Keratinocyte (primary cell): ENCODE data around the gene HBZ. TPM values are rescaled to one million over a fixed set of nuclear protein-coding genes. Genes with fewer than 3 reads are reported as not detected.

Source experiments
- DNase-seq: peaks from one replicate; pipeline ENCODE4 v3.0.0-alpha.2; 2011; ENCODE audit warnings: low read depth, missing footprints, low spot score
- FAIRE-seq: peaks from 2 replicates; lab custom pipeline; 2011; peaks lifted over from hg19 to GRCh38; lab: Jason Lieb, UNC
- H2AFZ ChIP-seq: 2 replicates; pipeline ENCODE4 v1.6.0; 2012; ENCODE audit warnings: low read length, control low read depth, inconsistent platforms; ENCODE audit not compliant: control insufficient read depth
- H3K27ac ChIP-seq: 2 replicates; pipeline ENCODE4 v1.5.1; 2011; ENCODE audit warnings: low read length; ENCODE audit not compliant: control insufficient read depth, insufficient read depth
- H3K27me3 ChIP-seq: 3 replicates; pipeline ENCODE4 v1.6.0; 2011; ENCODE audit warnings: low read length; ENCODE audit not compliant: control insufficient read depth, insufficient read depth; ENCODE audit errors: extremely low read depth
- H3K36me3 ChIP-seq, 2 experiments: 2 replicates in 1 of 2; 3 replicates in 1 of 2; pipeline ENCODE4 v1.5.1; 2011; ENCODE audit warnings: low read length in 2 of 2, mild to moderate bottlenecking in 1 of 2; ENCODE audit not compliant: control insufficient read depth in 2 of 2, insufficient read depth in 2 of 2; ENCODE audit errors: extremely low read depth in 1 of 2
- H3K4me1 ChIP-seq: 3 replicates; pipeline ENCODE4 v1.5.1; 2011; ENCODE audit warnings: low read length; ENCODE audit not compliant: control insufficient read depth, insufficient read depth; ENCODE audit errors: extremely low read depth
- H3K4me2 ChIP-seq: 3 replicates; pipeline ENCODE4 v1.6.0; 2011; ENCODE audit warnings: low read depth, low read length; ENCODE audit not compliant: control insufficient read depth, insufficient read depth; ENCODE audit errors: extremely low read depth
- H3K4me3 ChIP-seq, 3 experiments: fragments of 200-600 bp in 1 of 3; sonication (generic) in 1 of 3; 2 replicates in 2 of 3; 3 replicates in 1 of 3; pipeline ENCODE4 v1.5.1; 2011 to 2016; ENCODE audit warnings: low read length in 3 of 3, mild to moderate bottlenecking in 3 of 3, control low read depth in 2 of 3, inconsistent platforms in 1 of 3, low read depth in 1 of 3, mixed read lengths in 1 of 3, mixed run types in 1 of 3, moderate library complexity in 1 of 3; ENCODE audit not compliant: control insufficient read depth in 2 of 3, insufficient read depth in 2 of 3; ENCODE audit errors: extremely low read depth in 1 of 3
- H3K79me2 ChIP-seq: 2 replicates; pipeline ENCODE4 v1.6.0; 2012; ENCODE audit warnings: low read length; ENCODE audit not compliant: control insufficient read depth, insufficient read depth
- H3K9ac ChIP-seq: 3 replicates; pipeline ENCODE4 v1.6.0; 2011; ENCODE audit warnings: low read length; ENCODE audit not compliant: control insufficient read depth, insufficient read depth; ENCODE audit errors: extremely low read depth
- H3K9me1 ChIP-seq: 3 replicates; pipeline ENCODE4 v1.6.0; 2011; ENCODE audit warnings: low read length; ENCODE audit not compliant: control insufficient read depth, insufficient read depth; ENCODE audit errors: extremely low read depth
- H3K9me3 ChIP-seq: 2 replicates; pipeline ENCODE4 v1.5.1; 2012; ENCODE audit warnings: low read depth, low read length; ENCODE audit not compliant: control insufficient read depth
- H4K20me1 ChIP-seq: 3 replicates; pipeline ENCODE4 v1.6.0; 2011; ENCODE audit warnings: low read length; ENCODE audit not compliant: control insufficient read depth, insufficient read depth; ENCODE audit errors: extremely low read depth
- EZH2 ChIP-seq: IDR thresholded peaks from one replicate; pipeline ENCODE4 v1.6.1; 2012; ENCODE audit warnings: inconsistent platforms, mild to moderate bottlenecking, low read length, moderate library complexity
- dilution Hi-C: fragments of 300-500 bp; cut with MboI; formaldehyde crosslinking; loops from one replicate; pipeline ENCODE4 v1.7.0; 2020; ENCODE audit warnings: low sequenced_read_pairs; ENCODE audit not compliant: extremely low pct_ligation_motif_present
- polyA plus RNA-seq, 5 experiments: library from polyadenylated mRNA; depleted of rRNA in 3 of 5; stranded (reverse) in 3 of 5; stranded (forward) in 1 of 5; unstranded in 1 of 5; fragments of >200 nt; gene quantifications; 1 replicate in 1 of 5; 2 replicates in 3 of 5; 3 replicates in 1 of 5; pipeline versions ENCODE4 v1.2.1 to v1.2.3, GENCODE V29; 2011 to 2012; ENCODE audit warnings: missing spikeins in 2 of 5, low read depth in 1 of 5, low replicate concordance in 1 of 5
- TF ChIP-seq, protein P1 (sequence below), 3 experiments: IDR thresholded peaks in 1 of 3; conservative IDR thresholded peaks in 1 of 3; optimal IDR thresholded peaks in 1 of 3; 2 replicates in 2 of 3; 3 replicates in 1 of 3; pipeline versions ENCODE3 to v1.5.1; 2011; ENCODE audit warnings: low read length in 3 of 3, mild to moderate bottlenecking in 3 of 3, moderate library complexity in 2 of 3, control low read depth in 1 of 3, inconsistent platforms in 1 of 3; ENCODE audit not compliant: insufficient read depth in 2 of 3; ENCODE audit errors: extremely low read depth in 1 of 3

HBZ gene
- polyA plus RNA-seq, 1 donor (not counting 4 experiments of a cell fraction or from before 2014, with no cell fraction given), result not detected

DNA sequence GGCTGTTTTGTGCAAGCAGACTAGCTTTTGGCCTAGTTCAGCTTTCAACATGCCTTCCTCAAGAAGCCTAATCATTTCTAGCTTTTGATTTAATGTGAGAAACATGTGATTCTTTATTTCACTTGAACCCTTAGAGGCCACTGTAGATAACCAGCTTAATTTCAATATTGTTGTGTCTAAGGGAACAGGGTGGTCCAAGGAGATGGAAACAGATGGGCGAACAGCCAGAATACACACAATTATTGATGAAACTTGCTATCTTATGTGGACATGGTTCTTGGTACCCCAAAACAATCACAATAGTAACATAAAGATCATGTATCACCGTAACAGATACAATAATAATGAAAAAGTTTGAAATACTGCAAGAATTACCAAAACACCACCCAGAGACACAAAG is 18.7 kb upstream of the HBZ start:
- no peak overlapping the region for H3K9ac ChIP-seq
- H3K27me3 ChIP-seq, result no peaks in the 10 kb centered on the region
- no peak overlapping the region for H2AFZ ChIP-seq
- H3K27ac ChIP-seq, result no peak overlapping the region
- H3K4me3 ChIP-seq, result no peak overlapping the region
- H4K20me1 ChIP-seq, result no peaks in the 10 kb centered on the region
- peaks cover 5 to 6% of the 10 kb centered on the region in 2 experiments for H3K36me3 ChIP-seq
- no peak for DNase-seq
- H3K9me3 ChIP-seq, result no peaks in the 10 kb centered on the region
- no peaks in the 10 kb centered on the region for H3K9me1 ChIP-seq
- H3K4me1 ChIP-seq, result no peaks in the 10 kb centered on the region
- dilution Hi-C loops, result no loop called here
- peaks cover 53% of the 10 kb centered on the region for H3K79me2 ChIP-seq
- no peak for FAIRE-seq
- no peak overlapping the region for H3K4me2 ChIP-seq
- TF ChIP-seq, protein P1, sequence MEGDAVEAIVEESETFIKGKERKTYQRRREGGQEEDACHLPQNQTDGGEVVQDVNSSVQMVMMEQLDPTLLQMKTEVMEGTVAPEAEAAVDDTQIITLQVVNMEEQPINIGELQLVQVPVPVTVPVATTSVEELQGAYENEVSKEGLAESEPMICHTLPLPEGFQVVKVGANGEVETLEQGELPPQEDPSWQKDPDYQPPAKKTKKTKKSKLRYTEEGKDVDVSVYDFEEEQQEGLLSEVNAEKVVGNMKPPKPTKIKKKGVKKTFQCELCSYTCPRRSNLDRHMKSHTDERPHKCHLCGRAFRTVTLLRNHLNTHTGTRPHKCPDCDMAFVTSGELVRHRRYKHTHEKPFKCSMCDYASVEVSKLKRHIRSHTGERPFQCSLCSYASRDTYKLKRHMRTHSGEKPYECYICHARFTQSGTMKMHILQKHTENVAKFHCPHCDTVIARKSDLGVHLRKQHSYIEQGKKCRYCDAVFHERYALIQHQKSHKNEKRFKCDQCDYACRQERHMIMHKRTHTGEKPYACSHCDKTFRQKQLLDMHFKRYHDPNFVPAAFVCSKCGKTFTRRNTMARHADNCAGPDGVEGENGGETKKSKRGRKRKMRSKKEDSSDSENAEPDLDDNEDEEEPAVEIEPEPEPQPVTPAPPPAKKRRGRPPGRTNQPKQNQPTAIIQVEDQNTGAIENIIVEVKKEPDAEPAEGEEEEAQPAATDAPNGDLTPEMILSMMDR (optimal IDR thresholded peaks at IDR 0.05 in 1 of 3, IDR thresholded peaks at IDR 0.05 in 1 of 3, conservative IDR thresholded peaks at IDR 0.05 in 1 of 3; ENCODE audit: extremely low read depth in 1 of 3, insufficient read depth in 2 of 3, low read length in 3 of 3), result no peak
- no peak for TF ChIP-seq EZH2

DNA sequence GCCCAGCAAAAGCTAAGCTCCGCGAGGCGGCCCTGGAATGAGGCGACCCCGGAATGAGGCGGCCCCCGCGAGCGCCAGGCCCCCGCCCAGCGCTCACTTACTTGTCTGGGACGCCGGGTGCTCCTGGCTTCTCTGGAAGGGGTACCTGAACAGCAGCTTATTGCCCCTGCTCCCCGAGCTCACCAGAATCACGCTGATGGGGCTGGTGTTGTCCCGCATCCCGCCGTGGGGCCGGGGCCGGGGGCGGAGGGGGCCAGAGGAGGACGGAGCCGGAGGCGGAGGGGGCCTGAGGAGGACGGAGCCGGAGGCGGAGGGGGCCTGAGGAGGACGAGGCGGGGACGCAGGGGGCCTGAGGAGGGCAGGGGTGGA is 14.4 kb upstream of the HBZ start:
- no peak for FAIRE-seq
- TF ChIP-seq EZH2, result no peak
- TF ChIP-seq, protein P1 (optimal IDR thresholded peaks at IDR 0.05 in 1 of 3, IDR thresholded peaks at IDR 0.05 in 1 of 3, conservative IDR thresholded peaks at IDR 0.05 in 1 of 3; ENCODE audit: extremely low read depth in 1 of 3, insufficient read depth in 2 of 3, low read length in 3 of 3), result no peak

More for the DNA sequence above, 14.4 kb upstream of the HBZ start:
- Histone ChIP-seq H4K20me1 (no peaks in the 10 kb centered on the region), H3K4me1 (no peaks in the 10 kb centered on the region), H3K9me1 (no peaks in the 10 kb centered on the region), H3K27me3 (no peaks in the 10 kb centered on the region), H2AFZ (peak overlapping the region; percentile 60), H3K9ac (peak overlapping the region; percentile 82), H3K36me3 (peaks cover 0 to 5% of the 10 kb centered on the region in 2 experiments), H3K4me2 (peak overlapping the region; percentile 80), H3K4me3 (peak overlapping the region; percentile 66 to 88 (median 73)), H3K9me3 (no peaks in the 10 kb centered on the region), H3K27ac (peak overlapping the region; percentile 52), H3K79me2 (peaks cover 40% of the 10 kb centered on the region)
- no peak for DNase-seq
- dilution Hi-C loops, result no loop called here
